GM19328 (cell line): Measurements from ENCODE around the gene GDPD4.
"Not testable (repeated sequence)": the region's sequence is repeated elsewhere in the genome, so short reads cannot be mapped to it uniquely, and the experiment has no call there.

Experiments used
- ATAC-seq: cut with Tn5 transposase; IDR thresholded peaks from one replicate; pipeline ENCODE4 v1.9.1; 2021; ENCODE audit warnings: mild to moderate bottlenecking, moderate library complexity; ENCODE audit not compliant: unreplicated experiment

GDPD4 gene

GRCh38 chr11:77301510-77301909 is at the start of gene GDPD4:
GDPD4 (minus strand) TSS chr11:77301686; CDS start chr11:77285137, 16,549 bp downstream.
- ATAC-seq: no peak

GRCh38 chr11:77347948-77348347 is 46.5 kb upstream of the GDPD4 start:
- no peak for ATAC-seq

- no peak for ATAC-seq
Measured at GRCh38 chr11:77346906-77347603, 45.6 kb upstream of the GDPD4 start.

GRCh38 chr11:77345621-77346020 is 44.1 kb upstream of the GDPD4 start:
- ATAC-seq: no peak

- no peak for ATAC-seq
Measured at GRCh38 chr11:77340501-77340900, 39.0 kb upstream of the GDPD4 start.

GRCh38 chr11:77332259-77332658 is 30.8 kb upstream of the GDPD4 start:
- ATAC-seq: no peak

- no peak for ATAC-seq
Measured at GRCh38 chr11:77325159-77325558, 23.7 kb upstream of the GDPD4 start.

- ATAC-seq: no peak
Measured at GRCh38 chr11:77324508-77324907, 23.0 kb upstream of the GDPD4 start.

GRCh38 chr11:77322926-77323590 is 21.6 kb upstream of the GDPD4 start:
- no peak for ATAC-seq

GRCh38 chr11:77322506-77322905 is 21.0 kb upstream of the GDPD4 start:
- ATAC-seq: no peak

- ATAC-seq: no peak
Measured at GRCh38 chr11:77320351-77320750, 18.9 kb upstream of the GDPD4 start.

- no peak for ATAC-seq
Measured at GRCh38 chr11:77318600-77318999, 17.1 kb upstream of the GDPD4 start.

- ATAC-seq: no peak
Measured at GRCh38 chr11:77316733-77317342, 15.4 kb upstream of the GDPD4 start.

GRCh38 chr11:77312107-77312506 is 10.6 kb upstream of the GDPD4 start:
- ATAC-seq: no peak

GRCh38 chr11:77311701-77312100 is 10.2 kb upstream of the GDPD4 start:
- no peak for ATAC-seq

GRCh38 chr11:77310721-77311120 is 9.2 kb upstream of the GDPD4 start:
- no peak for ATAC-seq

GRCh38 chr11:77309401-77310085 is 8.1 kb upstream of the GDPD4 start:
- ATAC-seq: no peak

GRCh38 chr11:77308838-77309237 is 7.4 kb upstream of the GDPD4 start:
- ATAC-seq: no peak

GRCh38 chr11:77303328-77303727 is 1.8 kb upstream of the GDPD4 start:
- no peak for ATAC-seq

- no peak for ATAC-seq
Measured at GRCh38 chr11:77302752-77303151, 1.3 kb upstream of the GDPD4 start.

GRCh38 chr11:77300695-77301094 is 791 bp downstream of the GDPD4 start:
- ATAC-seq: no peak

GRCh38 chr11:77300028-77300427 is 1.5 kb downstream of the GDPD4 start:
- ATAC-seq: not testable (repeated sequence)
